ENCODE data around the gene NPIPA8. TPM values are rescaled to one million over a fixed set of nuclear protein-coding genes. Genes with fewer than 3 reads are reported as not detected.
"Not testable (repeated sequence)": the region's sequence is repeated elsewhere in the genome, so short reads cannot be mapped to it uniquely, and the experiment has no call there.

The NPIPA8 gene
- total and polyA plus RNA-seq, 2 of the 4 experiments (the other 2 are of a cell fraction), result 1.1 to 17.6 TPM

GRCh38 chr16:18280319-18280718, 56.2 kb downstream of the NPIPA8 start:
- H3K23ac ChIP-seq (ENCODE audit: low read depth, low read length); H3K18ac ChIP-seq (ENCODE audit: low read depth, low read length); H3K4me2 ChIP-seq (ENCODE audit: low read depth, low read length); H3K9ac ChIP-seq (ENCODE audit: low read depth, low read length); intact Hi-C loops (cut with micrococcal nuclease); DNase-seq; H2BK20ac ChIP-seq (ENCODE audit: low read depth, low read length); H3K4me1 ChIP-seq (ENCODE audit: control insufficient read depth, insufficient read depth, low read length); ATAC-seq (ENCODE audit: low read depth); H2AK5ac ChIP-seq (ENCODE audit: low read depth, low read length); H4K91ac ChIP-seq (ENCODE audit: insufficient read depth, low read depth, low read length); dilution Hi-C loops (cut with HindIII; ENCODE audit: low sequenced_read_pairs, unreplicated experiment); H4K8ac ChIP-seq (ENCODE audit: low read depth in 2 of 2, low read length in 2 of 2); in situ Hi-C loops (cut with MboI; ENCODE audit: low sequenced_read_pairs); H3K14ac ChIP-seq (replicated peaks; ENCODE audit: low read depth, low read length); H3K9me3 ChIP-seq (ENCODE audit: control insufficient read depth, insufficient read depth, low read length); H4K5ac ChIP-seq (ENCODE audit: low read depth, low read length); H2BK15ac ChIP-seq (ENCODE audit: low read depth, low read length); POLR2A ChIA-PET (ENCODE audit: unreplicated experiment); H2AK9ac ChIP-seq (replicated peaks; ENCODE audit: low read depth, low read length, poor library complexity); H3K56ac ChIP-seq (ENCODE audit: extremely low read depth, insufficient read depth, low read length); H3K4ac ChIP-seq (ENCODE audit: low read depth, low read length); CTCF ChIA-PET; H3K4me3 ChIP-seq (ENCODE audit: insufficient read depth, low read depth, low read length); BruUV-seq (replicated peaks); H2BK120ac ChIP-seq (ENCODE audit: low read depth, low read length); H2AFZ ChIP-seq (replicated peaks; ENCODE audit: low read length, poor library complexity); H3K9me1 ChIP-seq (ENCODE audit: insufficient read depth, low read length); H2BK5ac ChIP-seq (ENCODE audit: low read depth, low read length, poor library complexity, severe bottlenecking); H3K79me1 ChIP-seq (ENCODE audit: low read depth in 1 of 2, low read length in 2 of 2); H3K36me3 ChIP-seq (ENCODE audit: control insufficient read depth, insufficient read depth, low read length); H4K20me1 ChIP-seq (ENCODE audit: insufficient read depth, low read length); H3K27me3 ChIP-seq (ENCODE audit: control insufficient read depth, insufficient read depth, low read length); H3K27ac ChIP-seq (ENCODE audit: insufficient read depth, low read length): not testable (repeated sequence)
- WGBS, 2 experiments (ENCODE audit: extremely low coverage in 2 of 2, insufficient read length in 1 of 2), result no CpG with 5 or more reads among the region's 3 CpGs

- no CpG with 5 or more reads among the region's 3 CpGs for WGBS, 2 experiments (ENCODE audit: extremely low coverage in 2 of 2, insufficient read length in 1 of 2)
- BruUV-seq (replicated peaks); in situ Hi-C loops (cut with MboI; ENCODE audit: low sequenced_read_pairs): not testable (repeated sequence)
These were observed 59.8 kb downstream of the NPIPA8 start for GRCh38 chr16:18276756-18277155.

More at GRCh38 chr16:18276756-18277155, 59.8 kb downstream of the NPIPA8 start:
- H3K9me1 ChIP-seq (ENCODE audit: insufficient read depth, low read length); dilution Hi-C loops (cut with HindIII; ENCODE audit: low sequenced_read_pairs, unreplicated experiment); H2BK20ac ChIP-seq (ENCODE audit: low read depth, low read length); H3K79me1 ChIP-seq (ENCODE audit: low read depth in 1 of 2, low read length in 2 of 2); H4K91ac ChIP-seq (ENCODE audit: insufficient read depth, low read depth, low read length); H2AK5ac ChIP-seq (ENCODE audit: low read depth, low read length); CTCF ChIA-PET; H3K18ac ChIP-seq (ENCODE audit: low read depth, low read length); H2BK120ac ChIP-seq (ENCODE audit: low read depth, low read length); H3K9ac ChIP-seq (ENCODE audit: low read depth, low read length); H2BK5ac ChIP-seq (ENCODE audit: low read depth, low read length, poor library complexity, severe bottlenecking); H3K9me3 ChIP-seq (ENCODE audit: control insufficient read depth, insufficient read depth, low read length); H2AFZ ChIP-seq (replicated peaks; ENCODE audit: low read length, poor library complexity); H3K56ac ChIP-seq (ENCODE audit: extremely low read depth, insufficient read depth, low read length); H4K8ac ChIP-seq (ENCODE audit: low read depth in 2 of 2, low read length in 2 of 2); H3K14ac ChIP-seq (replicated peaks; ENCODE audit: low read depth, low read length); DNase-seq; intact Hi-C loops (cut with micrococcal nuclease); H3K27ac ChIP-seq (ENCODE audit: insufficient read depth, low read length); H2BK15ac ChIP-seq (ENCODE audit: low read depth, low read length); H3K36me3 ChIP-seq (ENCODE audit: control insufficient read depth, insufficient read depth, low read length); H3K4me3 ChIP-seq (ENCODE audit: insufficient read depth, low read depth, low read length); H3K4ac ChIP-seq (ENCODE audit: low read depth, low read length); H3K27me3 ChIP-seq (ENCODE audit: control insufficient read depth, insufficient read depth, low read length); H3K4me2 ChIP-seq (ENCODE audit: low read depth, low read length); H4K5ac ChIP-seq (ENCODE audit: low read depth, low read length); H3K23ac ChIP-seq (ENCODE audit: low read depth, low read length); H2AK9ac ChIP-seq (replicated peaks; ENCODE audit: low read depth, low read length, poor library complexity); POLR2A ChIA-PET (ENCODE audit: unreplicated experiment); H4K20me1 ChIP-seq (ENCODE audit: insufficient read depth, low read length); ATAC-seq (ENCODE audit: low read depth); H3K4me1 ChIP-seq (ENCODE audit: control insufficient read depth, insufficient read depth, low read length): not testable (repeated sequence)

All from IMR-90 (cell line).